NCI-H128 (cell line): Measurements from ENCODE around the gene PRDM7.
A peak's percentile ranks its signal among the peaks of the same experiment; 100 is the strongest.

Experiments
- DNase-seq: peaks from one replicate; lab custom pipeline; 2025; ENCODE audit not compliant: unreplicated experiment; lab: John Stamatoyannopoulos, UW

PRDM7 gene

GRCh38 chr16:90037276-90037675 is 39.9 kb downstream of the PRDM7 start:
- no peak for DNase-seq

- no peak for DNase-seq
Observed at GRCh38 chr16:90035902-90036301, 41.2 kb downstream of the PRDM7 start.

DNA sequence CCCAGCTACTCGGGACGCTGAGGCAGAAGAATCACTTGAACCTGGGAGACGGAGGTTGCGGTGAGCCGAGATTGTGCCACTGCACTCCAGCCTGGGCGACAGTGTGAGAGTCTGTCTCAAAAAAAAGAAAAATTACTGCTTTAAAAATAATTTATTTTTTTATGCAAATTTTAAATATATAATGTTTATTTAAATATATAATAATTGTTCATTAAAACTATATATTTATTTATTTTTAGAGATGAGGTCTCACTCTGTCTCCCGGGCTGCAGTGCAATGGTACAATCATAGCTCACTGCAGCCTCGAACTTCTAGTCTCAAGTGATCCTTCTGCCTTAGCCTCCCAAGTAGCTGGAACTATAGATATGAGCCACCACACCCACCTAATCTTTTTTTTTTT is 42.6 kb downstream of the PRDM7 start:
- DNase-seq, result no peak

DNA sequence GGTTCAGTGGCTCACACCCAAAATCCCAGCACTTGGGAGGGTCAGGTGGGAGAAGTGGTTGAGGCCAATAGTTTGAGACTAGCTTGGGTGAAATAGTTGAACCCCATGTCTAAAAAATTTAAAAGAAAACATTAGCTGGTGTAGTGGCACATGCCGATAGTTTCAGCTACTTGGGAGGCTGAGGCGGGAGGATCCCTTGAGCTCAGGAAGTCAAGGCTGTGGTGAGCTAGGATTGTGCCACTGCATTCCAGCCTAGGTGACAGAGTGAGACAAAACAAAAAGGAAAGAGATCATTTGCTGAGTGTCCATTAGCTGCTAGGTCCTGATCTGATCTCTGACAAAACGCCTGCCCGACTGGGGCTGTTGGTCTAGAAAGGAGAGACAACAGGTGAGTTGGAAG is 43.7 kb downstream of the PRDM7 start:
- no peak for DNase-seq

DNA sequence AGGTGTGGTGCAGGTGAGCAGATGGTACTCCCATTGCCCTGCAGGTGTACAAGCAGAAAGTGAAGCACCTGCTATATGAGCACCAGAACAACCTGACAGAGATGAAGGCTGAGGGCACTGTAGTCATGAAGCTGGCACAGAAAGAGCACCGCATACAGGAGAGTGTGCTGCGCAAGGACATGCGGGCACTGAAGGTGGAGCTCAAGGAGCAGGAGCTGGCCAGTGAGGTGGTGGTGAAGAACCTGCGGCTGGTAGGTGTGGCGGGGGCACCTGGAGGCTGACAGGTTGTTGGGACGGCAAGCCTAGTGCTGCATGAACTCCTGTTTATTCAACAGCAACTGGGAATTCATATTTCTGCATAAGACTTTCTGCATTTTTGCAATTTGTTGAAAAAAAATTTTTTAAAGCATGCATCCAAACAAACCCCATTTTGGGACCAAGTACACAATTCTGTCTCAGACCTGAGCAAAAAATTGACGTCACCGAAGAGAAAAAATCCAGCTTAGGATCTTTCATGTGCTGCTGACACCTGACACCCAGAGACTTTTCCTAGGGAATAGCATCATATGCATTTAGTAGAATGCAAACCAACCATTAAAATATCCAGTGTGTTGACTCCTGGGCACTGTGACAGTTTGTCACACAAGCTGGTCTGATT is 44.3 kb downstream of the PRDM7 start:
- DNase-seq, result no peak

DNA sequence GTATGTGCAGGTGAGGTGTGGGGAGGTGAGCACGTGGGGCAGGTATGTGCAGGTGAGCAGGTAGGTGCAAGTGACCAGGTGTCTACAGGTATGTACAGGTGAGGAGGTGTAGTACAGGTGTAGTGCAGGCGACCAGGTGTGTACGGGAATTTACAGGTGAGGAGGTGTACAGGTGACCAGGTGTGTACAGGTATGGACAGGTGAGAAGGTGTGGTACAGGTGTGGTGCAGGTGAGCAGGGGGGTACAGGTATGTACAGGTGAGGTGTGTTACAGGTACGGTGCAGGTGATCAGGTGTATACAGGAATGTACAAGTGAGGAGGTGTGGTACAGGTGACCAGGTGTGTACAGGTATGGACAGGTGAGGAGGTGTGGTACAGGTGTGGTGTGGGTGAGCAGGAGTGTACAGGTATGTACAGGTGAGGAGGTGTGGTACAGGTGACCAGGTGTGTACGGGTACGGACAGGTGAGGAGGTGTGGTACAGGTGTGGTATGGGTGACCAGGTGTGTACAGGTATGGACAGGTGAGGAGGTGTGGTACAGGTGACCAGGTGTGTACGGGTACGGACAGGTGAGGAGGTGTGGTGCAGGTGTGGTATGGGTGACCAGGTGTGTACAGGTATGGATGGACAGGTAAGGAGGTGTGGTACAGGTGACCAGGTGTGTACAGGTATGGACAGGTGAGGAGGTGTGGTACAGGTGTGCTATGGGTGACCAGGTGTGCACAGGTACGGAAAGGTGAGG is 45.0 kb downstream of the PRDM7 start:
- no peak for DNase-seq

DNA sequence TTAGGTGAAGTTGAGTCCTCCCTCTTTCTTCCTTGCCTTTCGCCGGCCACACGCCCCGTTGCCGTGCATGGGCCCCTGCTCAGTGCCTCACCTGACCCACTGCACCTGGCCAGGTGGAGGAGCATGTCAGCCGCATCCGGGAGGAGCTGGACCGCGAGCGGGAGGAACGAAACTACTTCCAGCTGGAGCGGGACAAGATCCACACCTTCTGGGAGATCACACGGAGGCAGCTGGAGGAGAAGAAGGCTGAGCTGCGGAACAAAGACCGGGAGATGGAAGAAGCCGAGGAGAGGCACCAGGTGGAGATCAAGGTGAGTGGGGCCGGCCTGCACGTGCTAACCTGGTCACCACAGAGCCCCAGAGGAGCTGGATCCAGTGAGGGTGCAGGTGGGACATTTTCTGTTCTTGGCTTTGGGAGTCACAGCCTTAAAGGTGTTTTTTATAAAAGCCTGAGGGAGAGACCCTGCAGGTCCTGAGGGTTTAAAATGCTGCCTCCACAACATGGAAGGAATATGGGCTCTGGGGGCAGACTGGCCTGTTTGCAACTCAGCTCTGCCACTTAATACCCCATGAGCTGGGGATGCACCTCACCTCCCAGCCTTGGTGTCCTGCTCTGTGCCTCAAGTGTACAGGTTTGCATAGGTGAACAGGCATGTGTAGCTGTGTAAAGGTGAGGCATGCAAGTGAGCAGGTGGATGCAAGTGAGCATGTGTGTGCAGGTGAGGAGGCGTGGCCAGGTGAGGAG is 45.8 kb downstream of the PRDM7 start:
- DNase-seq, result no peak

DNA sequence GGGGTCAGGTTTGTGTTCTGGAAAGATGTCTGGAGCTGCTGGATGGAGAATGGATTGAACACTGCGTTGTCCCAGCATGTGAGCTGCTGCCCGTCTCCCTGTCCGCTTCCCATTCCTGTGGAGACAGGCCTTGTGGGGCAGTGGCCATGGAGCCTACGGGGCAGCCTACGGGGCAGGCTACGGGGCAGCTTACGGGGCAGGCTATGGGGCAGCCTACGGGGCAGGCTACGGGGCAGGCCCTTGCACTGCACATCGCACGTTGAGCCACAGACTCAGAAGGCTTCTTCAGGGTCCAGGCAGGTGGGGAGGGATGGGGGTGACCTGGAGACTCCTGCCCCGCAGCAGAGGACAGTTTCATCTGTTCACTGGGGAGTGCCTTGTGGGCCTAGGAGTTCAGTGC is 48.1 kb downstream of the PRDM7 start:
- no peak for DNase-seq

DNA sequence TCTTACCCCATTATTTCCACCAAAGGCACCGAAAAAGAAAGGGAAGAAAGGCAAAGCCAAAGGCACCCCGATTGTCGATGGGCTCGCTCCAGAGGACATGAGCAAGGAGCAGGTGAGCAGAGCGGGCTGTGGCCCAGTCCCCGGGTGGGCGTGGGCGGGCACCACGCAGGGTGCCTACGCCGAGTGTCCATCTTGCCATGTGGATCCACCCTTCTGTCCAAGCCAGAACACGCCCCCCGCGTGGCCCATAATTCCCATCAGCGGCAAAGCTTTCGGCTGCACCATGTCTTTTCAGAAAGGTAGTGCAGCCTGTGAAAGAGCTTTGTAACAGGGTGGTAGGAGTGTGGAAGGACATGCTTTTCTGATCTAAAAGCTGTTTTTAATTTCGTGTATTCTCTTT is 49.5 kb downstream of the PRDM7 start:
- DNase-seq, result no peak

DNA sequence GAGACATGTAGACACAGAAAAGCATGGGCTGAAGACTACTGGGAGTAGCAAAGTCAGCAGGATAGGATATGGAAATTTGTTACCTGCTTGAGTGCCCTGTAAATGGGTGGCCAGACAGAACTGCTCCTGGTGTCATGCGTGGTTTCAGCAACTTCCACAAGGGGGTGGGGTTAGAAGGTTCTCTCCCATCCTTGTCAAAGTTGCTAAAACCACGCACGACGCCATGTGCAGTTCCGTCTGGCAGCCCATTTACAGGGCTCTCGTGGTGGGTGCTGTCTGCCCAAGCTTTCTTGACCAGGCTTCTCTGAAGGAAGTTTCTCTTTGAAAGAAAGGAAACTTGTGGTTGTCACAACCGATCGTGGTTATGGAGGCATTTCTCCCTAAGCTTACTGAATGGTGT is 51.0 kb downstream of the PRDM7 start:
- DNase-seq, result no peak

GRCh38 chr16:90023078-90023447 is 54.1 kb downstream of the PRDM7 start:
- DNase-seq, result no peak

- DNase-seq, result peak; percentile 30
Observed at GRCh38 chr16:90022209-90023077, 54.7 kb downstream of the PRDM7 start.

DNA sequence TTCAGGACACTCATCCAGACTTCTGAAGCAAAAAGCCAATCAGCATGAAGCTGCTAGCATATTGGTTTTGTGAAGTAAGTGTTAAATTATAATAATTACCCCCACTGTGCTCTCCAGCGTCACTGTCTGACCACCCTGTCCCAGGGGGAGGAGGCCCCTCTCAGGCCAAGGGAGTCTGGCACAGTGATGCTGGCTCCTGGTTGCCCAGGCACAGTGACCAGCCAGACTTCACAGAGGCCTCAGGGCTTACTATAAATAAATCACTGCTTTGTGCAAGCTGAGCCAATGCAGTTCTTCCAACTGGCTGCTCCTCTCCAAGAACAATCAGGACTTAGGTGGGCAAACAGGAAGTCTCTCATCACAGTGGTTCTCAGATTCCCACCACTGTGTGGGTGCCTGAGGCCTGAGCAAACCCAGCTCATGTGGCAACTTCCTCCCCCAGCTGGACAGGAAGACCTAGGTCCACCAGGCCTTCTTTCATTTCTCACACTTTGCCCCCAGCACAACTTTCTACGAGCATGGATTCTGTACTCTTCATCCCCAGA is 56.2 kb downstream of the PRDM7 start:
- DNase-seq, result no peak

DNA sequence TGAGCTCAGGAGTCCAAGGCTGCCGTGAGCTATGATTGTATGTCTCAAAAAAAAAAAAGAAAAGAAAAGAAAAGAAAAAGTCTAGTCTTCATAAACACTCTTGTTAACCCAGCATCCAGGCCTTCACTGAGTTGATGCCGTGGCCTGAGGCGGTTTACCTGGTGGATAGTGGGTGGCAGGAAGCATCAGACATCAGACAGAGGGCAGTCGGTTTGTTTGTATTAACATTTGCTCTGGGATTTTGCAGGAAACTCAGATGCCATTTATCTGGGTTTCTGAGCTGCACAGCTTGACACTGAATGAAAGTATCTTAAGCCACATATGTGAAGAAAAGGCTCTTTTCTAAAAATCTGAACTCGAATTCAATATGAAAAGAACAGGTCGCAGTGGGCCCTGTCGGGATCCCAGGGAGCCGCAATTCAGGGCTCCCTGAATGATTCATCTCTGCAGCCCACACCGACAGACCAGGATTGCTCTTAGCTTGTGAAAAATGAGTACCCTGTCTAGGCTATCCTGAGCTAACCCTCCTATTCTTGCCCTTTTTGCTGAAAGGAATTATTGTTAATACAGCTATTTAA is 56.8 kb downstream of the PRDM7 start:
- DNase-seq, result no peak

DNA sequence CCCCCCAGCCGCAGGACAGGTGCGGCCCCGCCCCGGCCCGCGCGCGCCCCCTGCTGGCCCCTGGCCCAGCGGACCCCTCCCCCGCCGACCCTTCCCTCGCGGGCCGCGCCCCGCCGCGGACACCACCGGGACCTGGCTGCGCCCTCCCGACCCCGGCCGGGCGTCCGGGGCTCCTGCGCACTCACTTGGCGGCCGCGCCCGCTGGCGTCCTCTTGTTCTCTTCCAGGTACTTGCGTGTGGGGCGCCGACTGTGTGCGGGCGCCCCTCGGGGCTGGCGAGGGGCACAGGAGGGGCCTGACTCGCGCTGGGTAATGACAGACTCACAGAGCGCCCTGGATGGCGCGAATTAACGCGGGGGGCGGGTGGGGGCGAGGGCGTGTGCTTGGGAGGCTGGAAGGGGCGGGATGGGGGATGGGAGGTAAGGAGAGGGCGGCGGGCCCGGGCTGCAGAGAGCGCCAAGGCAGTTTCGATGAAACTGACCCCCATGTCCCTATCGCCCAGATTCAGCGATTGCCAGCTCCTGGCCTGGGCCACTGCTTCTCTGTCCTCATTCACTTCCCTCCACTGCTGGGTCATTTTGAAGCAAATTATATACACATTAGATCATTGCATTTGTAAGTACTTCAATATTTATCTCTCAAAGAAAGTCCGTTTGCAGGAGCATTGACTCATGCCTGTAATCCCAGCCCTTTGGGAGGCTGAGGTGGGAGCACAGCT is 57.4 kb downstream of the PRDM7 start:
- DNase-seq, result no peak

- no peak for DNase-seq
Observed at GRCh38 chr16:90018652-90019542, 58.2 kb downstream of the PRDM7 start, which contains the start of gene DBNDD1. TSS of gene DBNDD1 (minus strand) at chr16:90019456. CDS start at chr16:90019341, 115 bp downstream.

DNA sequence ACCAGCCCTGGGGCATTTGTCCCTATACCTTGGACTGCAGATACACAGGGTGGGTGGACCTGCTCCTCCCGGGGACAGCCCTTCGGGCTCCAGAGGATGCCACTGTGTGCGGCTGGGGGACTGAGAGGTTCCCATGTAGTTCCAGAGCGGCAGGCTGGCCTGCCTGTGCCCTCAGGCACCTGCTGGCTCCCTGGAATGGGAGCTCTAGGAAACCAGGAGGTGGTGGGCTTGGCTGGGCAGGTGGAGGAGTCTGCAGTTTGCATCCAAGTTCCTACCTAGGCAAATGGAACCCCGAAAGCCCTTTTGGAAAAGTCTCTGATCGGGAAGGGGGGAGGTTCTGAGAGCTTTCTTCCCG is 58.9 kb downstream of the PRDM7 start:
- DNase-seq, result no peak

DNA sequence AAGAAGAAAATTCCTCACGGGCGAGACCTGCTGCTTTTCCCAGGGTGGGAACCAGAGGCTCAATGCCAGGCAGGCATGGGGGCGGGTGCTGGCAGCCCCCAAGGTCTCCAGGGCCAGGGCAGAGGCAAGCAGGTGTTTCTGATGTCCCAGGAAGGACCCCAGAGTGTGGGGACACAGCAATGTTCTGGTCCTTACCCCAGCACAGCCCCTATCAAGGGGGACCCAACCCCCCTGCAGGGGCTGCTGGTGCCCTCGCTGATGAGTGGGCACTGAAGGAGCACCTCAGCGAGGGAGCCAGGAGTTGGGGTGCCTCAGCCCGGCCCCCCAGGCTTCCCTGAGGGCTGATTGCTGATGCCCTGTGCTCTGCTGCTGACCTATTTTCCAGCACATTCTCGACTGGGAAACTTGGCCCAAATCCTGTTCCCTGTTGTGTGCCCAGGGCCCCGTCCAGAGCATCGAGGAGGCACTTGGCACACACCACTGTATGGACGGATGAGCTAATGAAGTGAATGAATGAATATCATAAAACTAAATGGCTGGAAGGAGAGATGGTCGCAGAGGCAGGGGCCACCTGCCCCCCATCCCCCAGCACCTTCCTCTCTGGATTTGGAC is 60.7 kb downstream of the PRDM7 start:
- DNase-seq, result no peak
